PC-9 (cell line): ENCODE results near the gene C9orf78. TPM values are rescaled to one million over a fixed set of nuclear protein-coding genes. Genes with fewer than 3 reads are reported as not detected.

Experiments
- BruUV-seq: library from RNA; stranded (reverse); fragments of 400-500 nt; replicated peaks from 2 replicates; lab custom pipeline; 2021; lab: Mats Ljungman, UMichigan
- CTCF ChIA-PET: fragments of 300-600 bp; sonication (Branson Sonifier 250); formaldehyde crosslinking; loops from one replicate; lab custom pipeline; 2022; ENCODE audit warnings: antibody characterized with exemption; lab: Charles Lee
- POLR2A ChIA-PET: fragments of 300-600 bp; sonication (Branson Sonifier 250); formaldehyde crosslinking; loops from one replicate; lab custom pipeline; 2022; ENCODE audit warnings: antibody characterized with exemption; ENCODE audit not compliant: unreplicated experiment; lab: Charles Lee
- DNase-seq, 2 experiments: peaks; one replicate each; pipeline versions ENCODE4 v3.0.0 to v3.0.0-alpha.2; 2015 to 2022; ENCODE audit warnings: mixed read lengths in 1 of 2
- H2AFZ ChIP-seq: fragments of 200-600 bp; sonication (generic); 2 replicates; pipeline ENCODE4 v1.8.1; 2017; ENCODE audit warnings: antibody characterized with exemption
- H3F3A ChIP-seq: fragments of 200-600 bp; sonication (generic); 2 replicates; pipeline ENCODE4 v1.8.1; 2017; ENCODE audit warnings: antibody characterized with exemption, mild to moderate bottlenecking, low read depth; ENCODE audit not compliant: insufficient read depth
- H3K27ac ChIP-seq: fragments of 200-600 bp; sonication (generic); 2 replicates; pipeline ENCODE4 v1.6.1; 2016; ENCODE audit warnings: mixed run types
- H3K27me3 ChIP-seq: fragments of 200-600 bp; sonication (generic); 2 replicates; pipeline ENCODE4 v1.6.1; 2016; ENCODE audit warnings: low read depth, mixed run types; ENCODE audit not compliant: insufficient read depth
- H3K36me3 ChIP-seq: fragments of 200-600 bp; sonication (generic); 2 replicates; pipeline ENCODE4 v1.6.1; 2016; ENCODE audit warnings: low read depth, mixed run types
- H3K4me1 ChIP-seq: fragments of 200-600 bp; sonication (generic); replicated peaks from 2 replicates; pipeline ENCODE4 v1.6.1; 2016; ENCODE audit warnings: mixed run types; ENCODE audit not compliant: insufficient read depth
- H3K4me2 ChIP-seq: fragments of 200-600 bp; sonication (generic); 2 replicates; pipeline ENCODE4 v1.6.1; 2017; ENCODE audit warnings: mixed run types
- H3K4me3 ChIP-seq: fragments of 200-600 bp; sonication (generic); 2 replicates; pipeline ENCODE4 v1.6.1; 2016; ENCODE audit warnings: mixed run types
- H3K79me2 ChIP-seq: fragments of 200-600 bp; sonication (generic); 2 replicates; pipeline ENCODE4 v1.6.1; 2017; ENCODE audit warnings: low read depth, mixed run types
- H3K9me2 ChIP-seq: fragments of 200-600 bp; sonication (generic); 2 replicates; pipeline ENCODE4 v1.8.1; 2017; ENCODE audit warnings: mild to moderate bottlenecking; ENCODE audit not compliant: insufficient read depth
- H3K9me3 ChIP-seq: fragments of 200-600 bp; sonication (generic); 2 replicates; pipeline ENCODE4 v1.8.1; 2016; ENCODE audit warnings: low read depth; ENCODE audit not compliant: insufficient read depth
- H4K20me1 ChIP-seq: fragments of 200-600 bp; sonication (generic); 2 replicates; pipeline ENCODE4 v1.8.1; 2017; ENCODE audit not compliant: insufficient read depth
- CTCF ChIP-seq: fragments of 200-600 bp; sonication (generic); conservative IDR thresholded peaks from 2 replicates; pipeline ENCODE4 v1.6.1; 2017; ENCODE audit warnings: mixed run types, antibody characterized with exemption, mild to moderate bottlenecking, moderate library complexity
- EZH2 ChIP-seq: fragments of 200-600 bp; sonication (generic); IDR thresholded peaks from 2 replicates; pipeline ENCODE4 v1.8.0; 2017; ENCODE audit warnings: antibody characterized with exemption, low read depth
- intact Hi-C: fragments of 100-400 bp; cut with micrococcal nuclease; formaldehyde crosslinking; loops from one replicate; pipeline ENCODE4 v1.10.0; 2022; ENCODE audit not compliant: unreplicated experiment
- total RNA-seq: library from RNA; stranded (reverse); gene quantifications from 2 replicates; pipeline ENCODE4 v1.2.3, GENCODE V29; 2021

Gene C9orf78
- total RNA-seq, 1 experiment from 2014 or later = 51.7 TPM

GRCh38 chr9:129815278-129815677, 19.8 kb downstream of the C9orf78 start:
- peaks cover 13% of the 10 kb centered on the region; the same call in 1 of the 2 replicates for H3K36me3 ChIP-seq
- BruUV-seq = no TSS peak
- POLR2A ChIA-PET = no interaction called here

GRCh38 chr9:129814432-129815223, 20.4 kb downstream of the C9orf78 start:
- POLR2A ChIA-PET = no interaction called here

More at GRCh38 chr9:129815278-129815677, 19.8 kb downstream of the C9orf78 start:
- Histone ChIP-seq H3F3A (peaks cover 15% of the 10 kb centered on the region; the same call in 1 of the 2 replicates), H3K9me2 (no peaks in the 10 kb centered on the region), H3K79me2 (no peaks in the 10 kb centered on the region), H3K4me3 (no peak overlapping the region), H2AFZ (no peak overlapping the region), H3K4me1 (no peaks in the 10 kb centered on the region), H4K20me1 (peaks cover 2% of the 10 kb centered on the region; the same call in 1 of the 2 replicates), H3K27me3 (no peaks in the 10 kb centered on the region), H3K4me2 (no peak overlapping the region), H3K9me3 (no peaks in the 10 kb centered on the region), H3K27ac (no peak overlapping the region)
- intact Hi-C loops = no loop called here
- CTCF ChIA-PET = no interaction called here
- TF ChIP-seq EZH2 (no peak), CTCF (no peak)
- DNase-seq = no peak

GRCh38 chr9:129813661-129814060, 21.4 kb downstream of the C9orf78 start:
- Histone ChIP-seq H2AFZ (no peak overlapping the region), H3K79me2 (no peaks in the 10 kb centered on the region), H4K20me1 (peaks cover 2% of the 10 kb centered on the region; the same call in 1 of the 2 replicates), H3K4me2 (no peak overlapping the region), H3K4me3 (no peak overlapping the region), H3K9me3 (no peaks in the 10 kb centered on the region), H3K4me1 (no peaks in the 10 kb centered on the region), H3K27me3 (no peaks in the 10 kb centered on the region), H3K9me2 (no peaks in the 10 kb centered on the region), H3F3A (peaks cover 16% of the 10 kb centered on the region; the same call in 1 of the 2 replicates), H3K27ac (no peak overlapping the region), H3K36me3 (peaks cover 13% of the 10 kb centered on the region; the same call in 1 of the 2 replicates)
- TF ChIP-seq CTCF = no peak
- no peak for TF ChIP-seq EZH2
- intact Hi-C loops = no loop called here
- ChIA-PET POLR2A (interaction anchor here (0.6 kb wide), 1 partner anchor 212 kb away, joined by 3 read pairs; no protein-coding TSS in a partner anchor), CTCF (no interaction called here)
- BruUV-seq = no TSS peak
- DNase-seq = no peak

More at GRCh38 chr9:129814432-129815223, 20.4 kb downstream of the C9orf78 start:
- no peaks in the 10 kb centered on the region for H3K9me3 ChIP-seq
- no peaks in the 10 kb centered on the region for H3K79me2 ChIP-seq
- CTCF ChIA-PET = no interaction called here
- no peak overlapping the region for H2AFZ ChIP-seq
- H3F3A ChIP-seq = peaks cover 16% of the 10 kb centered on the region; the same call in 1 of the 2 replicates
- H3K4me2 ChIP-seq = no peak overlapping the region
- BruUV-seq = no TSS peak
- no peak for TF ChIP-seq CTCF
- no peak for TF ChIP-seq EZH2
- peaks cover 2% of the 10 kb centered on the region; the same call in 1 of the 2 replicates for H4K20me1 ChIP-seq
- no peak overlapping the region for H3K27ac ChIP-seq
- no peak for DNase-seq
- no peak overlapping the region for H3K4me3 ChIP-seq
- intact Hi-C loops = no loop called here
- no peaks in the 10 kb centered on the region for H3K4me1 ChIP-seq
- peaks cover 13% of the 10 kb centered on the region; the same call in 1 of the 2 replicates for H3K36me3 ChIP-seq
- H3K9me2 ChIP-seq = no peaks in the 10 kb centered on the region
- H3K27me3 ChIP-seq = no peaks in the 10 kb centered on the region
